Fibroblast of mammary gland (primary cell): Measurements from ENCODE around the gene HOXA13.
A peak's percentile ranks its signal among the peaks of the same experiment; 100 is the strongest.

Experiments
- DNase-seq: peaks from one replicate; pipeline ENCODE4 v3.0.0-alpha.2; 2010; ENCODE audit warnings: low read depth
- H3K4me3 ChIP-seq: 2 replicates; pipeline ENCODE4 v1.5.1; 2011; ENCODE audit warnings: low read depth, mild to moderate bottlenecking, low read length, moderate library complexity; ENCODE audit not compliant: control insufficient read depth
- TF ChIP-seq, protein P1 (sequence below): conservative IDR thresholded peaks from 2 replicates; pipeline ENCODE4 v1.5.1; 2011; ENCODE audit warnings: low read depth, low read length, inconsistent platforms; ENCODE audit not compliant: control insufficient read depth, insufficient read depth

HOXA13 gene

DNA sequence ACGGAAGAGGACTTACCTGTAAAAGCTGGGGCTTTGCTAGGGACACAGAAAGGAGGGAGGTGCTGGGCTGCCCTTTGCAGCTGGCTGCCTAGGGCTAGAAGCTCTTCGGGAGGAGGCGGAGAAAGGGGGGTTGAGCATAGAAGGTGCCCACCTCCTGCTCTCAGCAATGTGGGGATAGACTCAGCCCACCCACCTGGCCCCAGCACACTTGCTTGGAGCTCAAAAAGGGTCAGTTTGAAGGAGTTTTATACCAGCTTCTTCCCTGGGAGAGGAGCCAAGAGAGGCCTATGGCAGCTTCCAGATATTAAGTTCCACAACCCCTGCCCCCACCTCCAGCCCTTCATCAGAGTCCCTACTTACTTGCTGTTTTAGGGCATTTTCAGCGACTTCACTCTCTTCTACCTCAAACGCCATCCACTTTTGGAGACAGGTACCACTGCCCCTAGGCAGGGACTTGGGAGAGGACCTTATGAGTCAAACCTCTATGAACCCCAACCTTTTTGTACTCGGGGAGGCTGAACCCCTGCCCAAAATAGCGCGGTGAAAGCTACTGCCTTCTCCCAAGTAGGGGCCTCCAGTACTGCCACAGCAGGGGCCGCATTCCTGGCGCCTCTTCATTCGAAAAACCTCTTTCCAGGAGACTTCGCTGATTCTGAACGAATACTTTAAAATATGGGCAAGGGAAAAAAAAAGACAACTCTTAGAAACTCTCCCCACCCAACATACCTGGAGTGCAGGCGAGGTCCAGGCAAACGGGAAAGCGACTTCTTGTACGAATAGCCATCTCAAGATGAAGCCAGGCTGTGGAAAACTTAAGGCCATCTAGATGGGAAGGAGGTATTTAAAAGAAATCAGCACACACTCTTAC is 41.5 kb upstream of the HOXA13 start:
- H3K4me3 ChIP-seq = no peak overlapping the region
- no peak for DNase-seq
- TF ChIP-seq, protein P1, sequence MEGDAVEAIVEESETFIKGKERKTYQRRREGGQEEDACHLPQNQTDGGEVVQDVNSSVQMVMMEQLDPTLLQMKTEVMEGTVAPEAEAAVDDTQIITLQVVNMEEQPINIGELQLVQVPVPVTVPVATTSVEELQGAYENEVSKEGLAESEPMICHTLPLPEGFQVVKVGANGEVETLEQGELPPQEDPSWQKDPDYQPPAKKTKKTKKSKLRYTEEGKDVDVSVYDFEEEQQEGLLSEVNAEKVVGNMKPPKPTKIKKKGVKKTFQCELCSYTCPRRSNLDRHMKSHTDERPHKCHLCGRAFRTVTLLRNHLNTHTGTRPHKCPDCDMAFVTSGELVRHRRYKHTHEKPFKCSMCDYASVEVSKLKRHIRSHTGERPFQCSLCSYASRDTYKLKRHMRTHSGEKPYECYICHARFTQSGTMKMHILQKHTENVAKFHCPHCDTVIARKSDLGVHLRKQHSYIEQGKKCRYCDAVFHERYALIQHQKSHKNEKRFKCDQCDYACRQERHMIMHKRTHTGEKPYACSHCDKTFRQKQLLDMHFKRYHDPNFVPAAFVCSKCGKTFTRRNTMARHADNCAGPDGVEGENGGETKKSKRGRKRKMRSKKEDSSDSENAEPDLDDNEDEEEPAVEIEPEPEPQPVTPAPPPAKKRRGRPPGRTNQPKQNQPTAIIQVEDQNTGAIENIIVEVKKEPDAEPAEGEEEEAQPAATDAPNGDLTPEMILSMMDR = no peak

- TF ChIP-seq, protein P1 = no peak
- no peak overlapping the region for H3K4me3 ChIP-seq
- no peak for DNase-seq
Measured at GRCh38 chr7:27240015-27240731, 40.3 kb upstream of the HOXA13 start.

DNA sequence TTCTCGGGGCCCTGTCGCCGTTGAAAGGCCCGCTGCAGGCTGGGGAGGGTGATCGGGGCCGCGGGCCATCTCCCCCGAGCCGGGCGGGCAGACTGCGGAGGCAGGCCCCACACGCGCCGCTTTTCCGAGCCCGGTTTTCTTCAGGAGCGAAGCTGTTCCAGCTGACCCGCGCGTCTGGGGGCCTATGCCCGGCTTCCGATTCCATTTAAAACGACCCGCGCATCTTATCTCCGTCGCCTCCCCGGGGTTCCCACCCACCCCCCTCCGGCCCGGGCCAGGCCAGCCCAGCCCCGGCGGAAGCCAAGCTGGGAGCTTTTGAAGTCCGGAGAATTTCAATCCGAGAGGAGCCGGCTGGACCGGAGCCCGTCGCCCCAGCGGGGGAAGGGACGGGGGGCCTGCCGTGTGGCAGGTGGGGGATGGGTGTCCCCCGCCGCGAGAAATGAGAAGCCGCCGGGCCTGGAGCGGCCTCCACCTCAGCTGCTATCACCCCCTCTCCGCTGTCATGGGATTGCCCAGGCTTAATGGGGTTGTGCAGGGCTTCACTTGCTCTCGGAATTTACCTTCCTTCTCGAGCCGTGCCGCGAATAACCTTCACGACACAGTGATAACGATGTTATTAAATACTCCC is 39.6 kb upstream of the HOXA13 start:
- TF ChIP-seq, protein P1 = no peak

GRCh38 chr7:27238979-27239386 is 39.1 kb upstream of the HOXA13 start:
- TF ChIP-seq, protein P1 = no peak
- DNase-seq = no peak
- no peak overlapping the region for H3K4me3 ChIP-seq

More for the DNA sequence above, 39.6 kb upstream of the HOXA13 start:
- H3K4me3 ChIP-seq = no peak overlapping the region
- no peak for DNase-seq

DNA sequence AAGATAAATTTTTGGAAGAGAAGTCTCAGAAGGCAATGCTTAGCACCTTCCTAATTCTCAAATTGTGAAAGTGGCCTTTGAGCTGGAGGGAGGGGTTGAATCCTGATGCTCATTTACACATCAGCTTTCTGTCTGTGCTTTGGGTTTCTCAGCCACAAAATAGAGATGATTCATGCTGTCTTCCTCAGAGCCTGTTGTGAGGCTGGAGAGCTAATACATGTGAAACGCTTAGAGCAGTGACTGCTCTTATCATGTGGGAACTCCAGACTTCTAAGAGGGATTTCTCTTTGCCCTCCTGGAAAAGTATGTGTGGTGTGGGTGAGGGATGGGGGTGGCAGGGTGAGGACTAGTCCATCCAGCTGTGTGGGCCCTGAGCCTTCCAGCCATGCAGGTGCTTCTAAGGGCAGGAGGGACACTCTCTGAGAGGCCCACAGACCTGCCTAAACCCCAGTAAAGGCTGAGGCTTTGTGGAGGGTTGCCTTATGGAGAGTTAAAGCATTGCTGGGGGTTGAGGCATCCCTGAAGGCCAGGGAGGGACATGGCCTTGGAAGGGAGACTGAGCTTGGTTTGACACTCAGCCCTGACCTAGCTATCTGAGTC is 37.9 kb upstream of the HOXA13 start:
- peak; percentile 65 for DNase-seq
- H3K4me3 ChIP-seq = no peak overlapping the region
- TF ChIP-seq, protein P1 = no peak
